HCT116 (cell line): Measurements from ENCODE around the gene EGFLAM. TPM values are rescaled to one million over a fixed set of nuclear protein-coding genes. Genes with fewer than 3 reads are reported as not detected.

Experiments used
- ATAC-seq: fragments of 200-7000 bp; cut with Tn5 transposase; 2 replicates; pipeline ENCODE4 v1.9.1; 2020; ENCODE audit warnings: mild to moderate bottlenecking, moderate library complexity
- BruUV-seq: library from RNA; stranded (reverse); fragments of 400-500 nt; replicated peaks from 2 replicates; lab custom pipeline; 2021; lab: Mats Ljungman, UMichigan
- CTCF ChIA-PET: fragments of 300-600 bp; sonication (Branson Sonifier 250); formaldehyde crosslinking; loops from one replicate; lab custom pipeline; 2021; ENCODE audit warnings: antibody characterized with exemption; lab: Charles Lee
- POLR2A ChIA-PET: fragments of 300-600, 350-600 bp; sonication (Branson Sonifier 250); formaldehyde crosslinking; loops from one replicate; lab custom pipeline; 2021; ENCODE audit warnings: antibody characterized with exemption; lab: Charles Lee
- RAD21 ChIA-PET, 2 experiments: fragments of 300-600 bp; sonication (Branson Sonifier 250); formaldehyde crosslinking; loops; one replicate each; lab custom pipeline; 2023; ENCODE audit warnings: low total read pairs in 2 of 2; ENCODE audit not compliant: uncharacterized antibody in 2 of 2, unreplicated experiment in 2 of 2, low non-redundant PET in 1 of 2; lab: Charles Lee
- DNase-seq: peaks from one replicate; pipeline ENCODE4 v3.0.0-alpha.2; 2010; ENCODE audit warnings: low read depth, low spot score
- H2AFZ ChIP-seq: fragments of 200-600 bp; shearing (Covaris generic), sonication (generic); 2 replicates; pipeline ENCODE4 v1.6.1; 2017; ENCODE audit warnings: low read depth, mixed run types, mixed read lengths, antibody characterized with exemption, low read length; ENCODE audit not compliant: poor library complexity, severe bottlenecking
- H3K27ac ChIP-seq: 2 replicates; pipeline ENCODE4 v1.5.1; 2012; ENCODE audit warnings: low read depth, low read length
- H3K27me3 ChIP-seq: fragments of 200-600 bp; sonication (generic); 2 replicates; pipeline ENCODE4 v1.6.1; 2016; ENCODE audit warnings: mixed run types, low read length, mixed read lengths; ENCODE audit not compliant: insufficient read depth
- H3K36me3 ChIP-seq, 2 experiments: fragments of 200-500 bp in 1 of 2; fragments of 200-600 bp in 1 of 2; sonication (Bioruptor generic) in 1 of 2; sonication (generic) in 1 of 2; 2 replicates each; pipeline versions ENCODE4 v1.5.1 to v1.6.1; 2014 to 2016; ENCODE audit warnings: low read length in 2 of 2, inconsistent platforms in 1 of 2, mixed read lengths in 1 of 2, mixed run types in 1 of 2; ENCODE audit not compliant: insufficient read depth in 2 of 2, control insufficient read depth in 1 of 2
- H3K4me1 ChIP-seq, 2 experiments: fragments of 200-600 bp in 1 of 2; sonication (generic) in 1 of 2; 2 replicates each; pipeline versions ENCODE4 v1.5.1 to v1.6.1; 2012 to 2017; ENCODE audit warnings: low read length in 2 of 2, inconsistent platforms in 1 of 2, mild to moderate bottlenecking in 1 of 2, mixed read lengths in 1 of 2, mixed run types in 1 of 2, moderate library complexity in 1 of 2; ENCODE audit not compliant: insufficient read depth in 2 of 2, control insufficient read depth in 1 of 2
- H3K4me2 ChIP-seq: fragments of 200-600 bp; sonication (generic); 2 replicates; pipeline ENCODE4 v1.6.1; 2017; ENCODE audit warnings: mixed run types, low read length, mixed read lengths
- H3K4me3 ChIP-seq, 2 experiments: fragments of 200-600 bp in 1 of 2; sonication (generic) in 1 of 2; replicated peaks in 1 of 2; 2 replicates each; pipeline ENCODE4 v1.5.1; 2011 to 2016; ENCODE audit warnings: low read length in 2 of 2, control low read depth in 1 of 2, low read depth in 1 of 2, mild to moderate bottlenecking in 1 of 2, mixed read lengths in 1 of 2, mixed run types in 1 of 2
- H3K79me2 ChIP-seq: fragments of 200-600 bp; sonication (generic); 2 replicates; pipeline ENCODE4 v1.6.1; 2017; ENCODE audit warnings: mild to moderate bottlenecking, mixed run types, low read length, moderate library complexity, mixed read lengths; ENCODE audit not compliant: insufficient read depth
- H3K9ac ChIP-seq: fragments of 200-600 bp; sonication (generic); 2 replicates; pipeline ENCODE4 v1.6.1; 2016; ENCODE audit warnings: low read length, mixed read lengths
- H3K9me2 ChIP-seq: fragments of 200-600 bp; sonication (generic), shearing (Covaris generic); 2 replicates; pipeline ENCODE4 v1.6.1; 2017; ENCODE audit warnings: mixed run types, mild to moderate bottlenecking, moderate library complexity; ENCODE audit not compliant: insufficient read depth
- H3K9me3 ChIP-seq, 2 experiments: fragments of 200-500 bp in 1 of 2; fragments of 200-600 bp in 1 of 2; sonication (Bioruptor generic) in 1 of 2; sonication (generic) in 1 of 2; 2 replicates each; pipeline ENCODE4 v1.6.1; 2014 to 2017; ENCODE audit warnings: low read length in 2 of 2, mixed read lengths in 2 of 2, inconsistent platforms in 1 of 2, low read depth in 1 of 2, mild to moderate bottlenecking in 1 of 2, mixed run types in 1 of 2, moderate library complexity in 1 of 2; ENCODE audit not compliant: control insufficient read depth in 1 of 2, insufficient read depth in 1 of 2
- H4K20me1 ChIP-seq: fragments of 200-600 bp; sonication (generic), shearing (Covaris generic); 2 replicates; pipeline ENCODE4 v1.6.1; 2017; ENCODE audit warnings: mixed run types, mild to moderate bottlenecking, moderate library complexity; ENCODE audit not compliant: insufficient read depth
- ATF3 ChIP-seq: IDR thresholded peaks from 2 replicates; pipeline ENCODE4 v1.6.1; 2012
- CBX3 ChIP-seq: IDR thresholded peaks from 2 replicates; pipeline ENCODE4 v1.6.1; 2012; ENCODE audit warnings: low read depth
- EZH2 ChIP-seq: fragments of 200-600 bp; sonication (generic); IDR thresholded peaks from 2 replicates; pipeline ENCODE4 v1.6.1; 2017; ENCODE audit warnings: antibody characterized with exemption, mixed run types
- EZH2phosphoT487 ChIP-seq: fragments of 200-600 bp; IDR thresholded peaks from 2 replicates; pipeline ENCODE4 v1.6.1; 2018; ENCODE audit warnings: antibody characterized with exemption, borderline replicate concordance
- FOSL1 ChIP-seq: IDR thresholded peaks from 2 replicates; pipeline ENCODE4 v1.6.1; 2012; ENCODE audit warnings: low read depth
- POLR2A ChIP-seq: IDR thresholded peaks from 2 replicates; pipeline ENCODE4 v1.7.0; 2011; ENCODE audit warnings: borderline replicate concordance; ENCODE audit not compliant: insufficient read depth, insufficient read length; ENCODE audit errors: extremely low read depth
- POLR2AphosphoS5 ChIP-seq: IDR thresholded peaks from 2 replicates; pipeline ENCODE4 v1.6.1; 2011; ENCODE audit warnings: mild to moderate bottlenecking, low read depth, low read length, moderate library complexity
- RAD21 ChIP-seq: IDR thresholded peaks from 2 replicates; pipeline ENCODE4 v1.6.1; 2012; ENCODE audit warnings: low read depth, mild to moderate bottlenecking
- REST ChIP-seq: IDR thresholded peaks from 2 replicates; pipeline ENCODE4 v1.6.1; 2012; ENCODE audit warnings: low read depth
- SIN3A ChIP-seq: IDR thresholded peaks from 2 replicates; pipeline ENCODE4 v1.6.1; 2012; ENCODE audit warnings: low read depth
- SP1 ChIP-seq: IDR thresholded peaks from 2 replicates; pipeline ENCODE4 v1.6.1; 2012; ENCODE audit warnings: low read depth
- SRF ChIP-seq: IDR thresholded peaks from 2 replicates; pipeline ENCODE4 v1.6.1; 2012; ENCODE audit warnings: low read depth
- TCF7L2 ChIP-seq: IDR thresholded peaks from 2 replicates; pipeline ENCODE4 v1.7.0; 2011; ENCODE audit warnings: borderline replicate concordance, inconsistent platforms; ENCODE audit not compliant: insufficient read depth, insufficient read length; ENCODE audit errors: extremely low read depth
- ZBTB33 ChIP-seq: IDR thresholded peaks from 2 replicates; pipeline ENCODE4 v1.6.1; 2011; ENCODE audit warnings: mild to moderate bottlenecking, low read length, moderate library complexity; ENCODE audit not compliant: insufficient replicate concordance; ENCODE audit errors: extremely low read depth
- ZFX ChIP-seq: fragments of 450-650 bp; IDR thresholded peaks from 2 replicates; pipeline ENCODE4 v1.6.1; 2017
- intact Hi-C: fragments of 100-400 bp; cut with micrococcal nuclease; formaldehyde crosslinking; loops from 2 replicates; pipeline ENCODE4 v1.10.0; 2022
- total RNA-seq: library from RNA; stranded (reverse); gene quantifications from one replicate; pipeline ENCODE4 v1.2.1, GENCODE V29; 2021; ENCODE audit not compliant: unreplicated experiment
- TF ChIP-seq, protein P1 (sequence below), 3 experiments: fragments of 200-600 bp in 1 of 3; sonication (generic) in 1 of 3; IDR thresholded peaks in 2 of 3; conservative IDR thresholded peaks in 1 of 3; 2 replicates each; pipeline ENCODE4 v1.5.1; 2012 to 2017; ENCODE audit warnings: low read depth in 2 of 3, low read length in 2 of 3, antibody characterized with exemption in 1 of 3, borderline replicate concordance in 1 of 3, control low read depth in 1 of 3, mild to moderate bottlenecking in 1 of 3, mixed read lengths in 1 of 3, mixed run types in 1 of 3, moderate library complexity in 1 of 3; ENCODE audit not compliant: insufficient read depth in 1 of 3

EGFLAM gene
- total RNA-seq, 1 experiment from 2014 or later = not detected

DNA sequence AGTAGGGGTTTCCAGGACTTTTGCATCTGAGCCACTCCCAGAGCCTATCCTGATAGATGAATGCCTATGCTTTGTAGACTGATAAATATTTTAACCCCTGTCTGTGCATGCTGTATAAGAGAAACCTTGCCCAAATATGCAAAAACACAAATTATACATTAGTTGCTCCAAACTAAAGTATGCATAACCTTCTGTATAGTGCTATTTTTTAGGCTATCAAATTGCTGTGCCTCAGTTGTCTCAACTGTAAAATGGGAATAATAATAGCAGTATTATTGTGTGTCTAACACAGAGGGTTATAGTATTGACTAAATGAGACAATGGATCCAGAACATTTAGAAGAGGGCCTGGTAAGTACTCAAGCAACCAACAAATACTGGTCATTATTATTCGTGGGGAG lies 180.4 kb downstream of the EGFLAM start:
- DNase-seq (no peak), ATAC-seq (no peak)
- H3K36me3 ChIP-seq = no peaks in the 10 kb centered on the region
- intact Hi-C loops = no loop called here
- no peaks in the 10 kb centered on the region for H3K79me2 ChIP-seq
- no peak overlapping the region for H3K27ac ChIP-seq
- CTCF ChIA-PET = no interaction called here
- no TSS peak for BruUV-seq
- RAD21 ChIA-PET = no interaction called here
- no peaks in the 10 kb centered on the region for H3K27me3 ChIP-seq
- no peak overlapping the region for H3K4me2 ChIP-seq
- no peak for TF ChIP-seq POLR2AphosphoS5
- TF ChIP-seq ATF3 = no peak
- TF ChIP-seq, protein P1, sequence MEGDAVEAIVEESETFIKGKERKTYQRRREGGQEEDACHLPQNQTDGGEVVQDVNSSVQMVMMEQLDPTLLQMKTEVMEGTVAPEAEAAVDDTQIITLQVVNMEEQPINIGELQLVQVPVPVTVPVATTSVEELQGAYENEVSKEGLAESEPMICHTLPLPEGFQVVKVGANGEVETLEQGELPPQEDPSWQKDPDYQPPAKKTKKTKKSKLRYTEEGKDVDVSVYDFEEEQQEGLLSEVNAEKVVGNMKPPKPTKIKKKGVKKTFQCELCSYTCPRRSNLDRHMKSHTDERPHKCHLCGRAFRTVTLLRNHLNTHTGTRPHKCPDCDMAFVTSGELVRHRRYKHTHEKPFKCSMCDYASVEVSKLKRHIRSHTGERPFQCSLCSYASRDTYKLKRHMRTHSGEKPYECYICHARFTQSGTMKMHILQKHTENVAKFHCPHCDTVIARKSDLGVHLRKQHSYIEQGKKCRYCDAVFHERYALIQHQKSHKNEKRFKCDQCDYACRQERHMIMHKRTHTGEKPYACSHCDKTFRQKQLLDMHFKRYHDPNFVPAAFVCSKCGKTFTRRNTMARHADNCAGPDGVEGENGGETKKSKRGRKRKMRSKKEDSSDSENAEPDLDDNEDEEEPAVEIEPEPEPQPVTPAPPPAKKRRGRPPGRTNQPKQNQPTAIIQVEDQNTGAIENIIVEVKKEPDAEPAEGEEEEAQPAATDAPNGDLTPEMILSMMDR (IDR thresholded peaks at IDR 0.05 in 2 of 3, conservative IDR thresholded peaks at IDR 0.05 in 1 of 3; ENCODE audit: borderline replicate concordance in 1 of 3, insufficient read depth in 1 of 3, low read depth in 2 of 3, low read length in 2 of 3) = no peak
- no peak for TF ChIP-seq FOSL1
- no peak for TF ChIP-seq POLR2A
- no peak for TF ChIP-seq REST
- no peak for TF ChIP-seq ZBTB33
- no peak for TF ChIP-seq EZH2
- no peak for TF ChIP-seq SRF
- no peak for TF ChIP-seq SP1
- no peak for TF ChIP-seq TCF7L2
- TF ChIP-seq RAD21 = no peak
- TF ChIP-seq EZH2phosphoT487 = no peak
- TF ChIP-seq ZFX = no peak
- TF ChIP-seq CBX3 = no peak
- no peak for TF ChIP-seq SIN3A
- no peak overlapping the region for H2AFZ ChIP-seq
- POLR2A ChIA-PET = no interaction called here
- no peaks in the 10 kb centered on the region for H3K9me2 ChIP-seq
- no peak overlapping the region for H3K4me3 ChIP-seq
- no peaks in the 10 kb centered on the region for H4K20me1 ChIP-seq
- H3K4me1 ChIP-seq = peaks cover 0 to 4% of the 10 kb centered on the region in 2 experiments; a peak in 1 of 4 replicates
- H3K9ac ChIP-seq = no peak overlapping the region
- no peaks in the 10 kb centered on the region for H3K9me3 ChIP-seq
